CD4-positive, alpha-beta T cell (primary cell): ENCODE data around the gene DNAH2. TPM values are rescaled to one million over a fixed set of nuclear protein-coding genes. Genes with fewer than 3 reads are reported as not detected.

ENCODE experiments used
- ATAC-seq: fragments of 200-7000 bp; cut with Tn5 transposase; one replicate; pipeline ENCODE4 v1.10.0; 2022; ENCODE audit warnings: mild to moderate bottlenecking; ENCODE audit not compliant: poor library complexity
- CTCF ChIA-PET: fragments of 350-600 bp; sonication (Branson Sonifier 250); formaldehyde crosslinking; loops from one replicate; lab custom pipeline; 2021; ENCODE audit warnings: antibody characterized with exemption, inconsistent platforms; lab: Charles Lee
- POLR2A ChIA-PET: fragments of 350-600 bp; sonication (Branson Sonifier 250); formaldehyde crosslinking; loops from one replicate; lab custom pipeline; 2021; ENCODE audit warnings: antibody characterized with exemption, inconsistent platforms; lab: Charles Lee
- DNase-seq, 14 experiments: peaks; one replicate each; pipeline ENCODE4 v3.0.0-alpha.2; 2013 to 2020; ENCODE audit warnings: mixed read lengths in 2 of 14
- H3K27ac ChIP-seq, 2 donors: one replicate each; pipeline versions ENCODE4 v1.5.1 to v1.7.0; 2013; ENCODE audit warnings: low read length in 2 of 2, low read depth in 1 of 2, mild to moderate bottlenecking in 1 of 2
- H3K27me3 ChIP-seq, 2 experiments: 1 replicate in 1 of 2; 2 replicates in 1 of 2; pipeline versions ENCODE4 v1.6.1 to v1.7.0; 2013; ENCODE audit warnings: low read length in 2 of 2, control low read depth in 1 of 2, mild to moderate bottlenecking in 1 of 2, moderate library complexity in 1 of 2; ENCODE audit not compliant: insufficient read depth in 2 of 2, control insufficient read depth in 1 of 2
- H3K36me3 ChIP-seq: one replicate; pipeline ENCODE4 v1.6.1; 2013; ENCODE audit warnings: low read length, control low read depth; ENCODE audit not compliant: insufficient read depth
- H3K4me1 ChIP-seq: one replicate; pipeline ENCODE4 v1.6.1; 2013; ENCODE audit warnings: low read length, control low read depth; ENCODE audit not compliant: insufficient read depth
- H3K4me3 ChIP-seq: one replicate; pipeline ENCODE4 v1.5.1; 2013; ENCODE audit warnings: mild to moderate bottlenecking, low read length, moderate library complexity
- H3K9me3 ChIP-seq, 2 experiments: 1 replicate in 1 of 2; 2 replicates in 1 of 2; pipeline versions ENCODE4 v1.6.1 to v1.7.0; 2013; ENCODE audit warnings: low read length in 2 of 2, mild to moderate bottlenecking in 2 of 2, control low read depth in 1 of 2, moderate library complexity in 1 of 2; ENCODE audit not compliant: control insufficient read depth in 1 of 2, insufficient read depth in 1 of 2
- H3K27ac Mint-ChIP-seq: one replicate; pipeline ENCODE4 v1.8.0; 2020; ENCODE audit warnings: mixed read lengths
- H3K27me3 Mint-ChIP-seq: one replicate; pipeline ENCODE4 v1.8.0; 2021; ENCODE audit warnings: mixed read lengths
- H3K36me3 Mint-ChIP-seq: one replicate; pipeline ENCODE4 v1.8.0; 2021; ENCODE audit warnings: low read depth, mixed read lengths
- H3K4me1 Mint-ChIP-seq: one replicate; pipeline ENCODE4 v1.8.0; 2021; ENCODE audit warnings: low read depth, mixed read lengths
- H3K4me3 Mint-ChIP-seq: one replicate; pipeline ENCODE4 v1.8.0; 2020; ENCODE audit warnings: mild to moderate bottlenecking, mixed read lengths
- H3K9me3 Mint-ChIP-seq: one replicate; pipeline ENCODE4 v1.8.0; 2020; ENCODE audit warnings: mixed read lengths
- intact Hi-C, 2 experiments: fragments of 100-400 bp; cut with DNase I in 1 of 2; cut with micrococcal nuclease in 1 of 2; formaldehyde crosslinking; loops; one replicate each; pipeline versions ENCODE4 v1.15.1 to v1.9.0; 2023 to 2025; cut with DNase I, micrococcal nuclease
- total RNA-seq, 174 experiments: library from RNA in 2 of 174; stranded (reverse) in 2 of 174; gene quantifications; one replicate each; pipeline ENCODE4 v1.2.3 and lab custom pipeline; 2021 to 2026
- TF ChIP-seq, protein P1 (sequence below): fragments of 200-600 bp; IDR thresholded peaks from one replicate; pipeline ENCODE4 v1.8.0; 2022; ENCODE audit warnings: antibody characterized with exemption, mild to moderate bottlenecking

DNAH2 gene
- total RNA-seq, 2 experiments from 2014 or later: not detected

DNA sequence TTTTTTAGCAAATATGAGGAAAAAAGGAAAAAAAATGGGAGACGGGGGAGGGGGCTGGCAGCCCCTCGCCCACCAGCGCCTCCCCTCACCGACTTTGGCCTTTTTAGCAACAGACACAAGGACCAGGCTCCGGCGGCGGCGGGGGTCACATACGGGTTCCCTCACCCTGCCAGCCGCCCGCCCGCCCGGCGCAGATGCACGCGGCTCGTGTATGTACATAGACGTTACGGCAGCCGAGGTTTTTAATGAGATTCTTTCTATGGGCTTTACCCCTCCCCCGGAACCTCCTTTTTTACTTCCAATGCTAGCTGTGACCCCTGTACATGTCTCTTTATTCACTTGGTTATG is 136.1 kb downstream of the DNAH2 start:
- H3K36me3 Mint-ChIP-seq: peaks cover 53% of the 10 kb centered on the region
- peak in 2 of 14 experiments; percentile 23 to 51 for DNase-seq

DNA sequence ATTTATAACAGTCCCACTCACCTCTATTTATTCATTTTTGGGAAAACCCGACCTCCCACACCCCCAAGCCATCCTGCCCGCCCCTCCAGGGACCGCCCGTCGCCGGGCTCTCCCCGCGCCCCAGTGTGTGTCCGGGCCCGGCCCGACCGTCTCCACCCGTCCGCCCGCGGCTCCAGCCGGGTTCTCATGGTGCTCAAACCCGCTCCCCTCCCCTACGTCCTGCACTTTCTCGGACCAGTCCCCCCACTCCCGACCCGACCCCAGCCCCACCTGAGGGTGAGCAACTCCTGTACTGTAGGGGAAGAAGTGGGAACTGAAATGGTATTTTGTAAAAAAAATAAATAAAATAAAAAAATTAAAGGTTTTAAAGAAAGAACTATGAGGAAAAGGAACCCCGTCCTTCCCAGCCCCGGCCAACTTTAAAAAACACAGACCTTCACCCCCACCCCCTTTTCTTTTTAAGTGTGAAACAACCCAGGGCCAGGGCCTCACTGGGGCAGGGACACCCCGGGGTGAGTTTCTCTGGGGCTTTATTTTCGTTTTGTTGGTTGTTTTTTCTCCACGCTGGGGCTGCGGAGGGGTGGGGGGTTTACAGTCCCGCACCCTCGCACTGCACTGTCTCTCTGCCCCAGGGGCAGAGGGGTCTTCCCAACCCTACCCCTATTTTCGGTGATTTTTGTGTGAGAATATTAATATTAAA is 136.7 kb downstream of the DNAH2 start:
- POLR2A ChIA-PET: no interaction called here
- Mint-ChIP-seq H3K36me3 (peaks cover 48% of the 10 kb centered on the region), H3K9me3 (no peaks in the 10 kb centered on the region), H3K27me3 (no peaks in the 10 kb centered on the region), H3K4me3 (peak overlapping the region; percentile 23), H3K27ac (peak overlapping the region; percentile 58), H3K4me1 (peaks cover 14% of the 10 kb centered on the region)
- Histone ChIP-seq H3K9me3 (no peaks in the 10 kb centered on the region), H3K4me1 (peaks cover 56% of the 10 kb centered on the region), H3K27me3 (no peaks in the 10 kb centered on the region), H3K36me3 (peaks cover 30% of the 10 kb centered on the region), H3K27ac (no peak overlapping the region), H3K4me3 (no peak overlapping the region)
- ATAC-seq (no peak), DNase-seq (peak in 2 of 14 experiments; percentile 19 to 53)
- intact Hi-C loops: loop anchor here in 1 of 2 experiments (10.0 kb wide), 2 partner anchors 529 to 819 kb away; partner anchors contain the start of genes NEURL4 and SLC16A13
- TF ChIP-seq, protein P1, sequence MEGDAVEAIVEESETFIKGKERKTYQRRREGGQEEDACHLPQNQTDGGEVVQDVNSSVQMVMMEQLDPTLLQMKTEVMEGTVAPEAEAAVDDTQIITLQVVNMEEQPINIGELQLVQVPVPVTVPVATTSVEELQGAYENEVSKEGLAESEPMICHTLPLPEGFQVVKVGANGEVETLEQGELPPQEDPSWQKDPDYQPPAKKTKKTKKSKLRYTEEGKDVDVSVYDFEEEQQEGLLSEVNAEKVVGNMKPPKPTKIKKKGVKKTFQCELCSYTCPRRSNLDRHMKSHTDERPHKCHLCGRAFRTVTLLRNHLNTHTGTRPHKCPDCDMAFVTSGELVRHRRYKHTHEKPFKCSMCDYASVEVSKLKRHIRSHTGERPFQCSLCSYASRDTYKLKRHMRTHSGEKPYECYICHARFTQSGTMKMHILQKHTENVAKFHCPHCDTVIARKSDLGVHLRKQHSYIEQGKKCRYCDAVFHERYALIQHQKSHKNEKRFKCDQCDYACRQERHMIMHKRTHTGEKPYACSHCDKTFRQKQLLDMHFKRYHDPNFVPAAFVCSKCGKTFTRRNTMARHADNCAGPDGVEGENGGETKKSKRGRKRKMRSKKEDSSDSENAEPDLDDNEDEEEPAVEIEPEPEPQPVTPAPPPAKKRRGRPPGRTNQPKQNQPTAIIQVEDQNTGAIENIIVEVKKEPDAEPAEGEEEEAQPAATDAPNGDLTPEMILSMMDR: no peak
- CTCF ChIA-PET: no interaction called here

More for the DNA sequence above, 136.1 kb downstream of the DNAH2 start:
- H3K9me3 ChIP-seq: no peaks in the 10 kb centered on the region
- peak overlapping the region; percentile 23 for H3K4me3 Mint-ChIP-seq
- ATAC-seq: no peak
- peaks cover 34% of the 10 kb centered on the region for H3K36me3 ChIP-seq
- H3K4me1 ChIP-seq: peaks cover 53% of the 10 kb centered on the region
- peaks cover 14% of the 10 kb centered on the region for H3K4me1 Mint-ChIP-seq
- ChIA-PET CTCF (no interaction called here), POLR2A (interaction anchor here (0.6 to 4.7 kb wide), 3 partner anchors 18 to 48 kb away, joined by 3 to 33 read pairs (median 3); no protein-coding TSS in a partner anchor)
- no peaks in the 10 kb centered on the region for H3K27me3 ChIP-seq
- no peaks in the 10 kb centered on the region for H3K9me3 Mint-ChIP-seq
- no peak overlapping the region for H3K4me3 ChIP-seq
- intact Hi-C loops: loop anchor here in 1 of 2 experiments (10.0 kb wide), 2 partner anchors 529 to 819 kb away; partner anchors contain the start of genes NEURL4 and SLC16A13
- no peak overlapping the region for H3K27ac ChIP-seq
- H3K27ac Mint-ChIP-seq: peak overlapping the region; percentile 58
- no peaks in the 10 kb centered on the region for H3K27me3 Mint-ChIP-seq
- TF ChIP-seq, protein P1: no peak

DNA sequence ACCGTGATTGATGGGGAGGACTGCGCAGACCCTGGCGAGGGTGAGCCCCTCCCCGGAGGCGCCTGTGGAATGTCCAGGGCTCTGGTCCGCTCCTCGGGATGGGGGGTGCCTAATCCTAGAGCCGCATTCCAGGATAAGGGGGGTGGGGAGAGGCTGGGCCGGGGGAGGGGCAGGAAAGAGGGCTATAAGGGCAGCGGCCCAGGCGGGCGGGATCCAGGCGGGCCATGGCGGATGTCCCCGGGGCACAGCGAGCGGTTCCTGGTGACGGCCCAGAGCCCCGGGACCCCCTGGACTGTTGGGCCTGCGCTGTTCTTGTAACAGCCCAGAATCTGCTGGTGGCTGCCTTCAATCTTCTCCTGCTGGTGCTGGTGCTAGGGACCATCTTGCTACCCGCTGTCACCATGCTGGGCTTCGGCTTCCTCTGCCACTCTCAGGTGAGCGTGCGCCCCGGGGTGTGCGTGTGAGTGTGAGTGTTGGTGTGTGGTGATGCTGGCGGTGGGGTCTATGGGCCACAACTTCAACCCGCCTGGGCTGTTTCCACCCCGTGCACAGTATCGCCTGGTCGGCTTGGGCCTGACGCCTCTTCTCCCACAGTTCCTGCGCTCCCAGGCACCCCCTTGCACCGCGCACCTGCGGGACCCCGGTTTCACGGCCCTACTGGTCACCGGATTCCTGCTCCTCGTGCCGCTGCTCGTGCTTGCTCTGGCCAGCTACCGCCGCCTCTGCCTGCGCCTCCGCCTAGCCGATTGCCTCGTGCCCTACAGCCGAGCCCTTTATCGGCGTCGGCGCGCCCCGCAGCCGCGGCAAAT is 137.5 kb downstream of the DNAH2 start, which contains the start of gene TMEM88:
Gene TMEM88 (plus strand): TSS at position 216 of the 809 bp plus-strand sequence. CDS start 9 bp downstream, at position 225.
- ATAC-seq (no peak), DNase-seq (peak in 3 of 14 experiments; percentile 17 to 61 (median 28))
- Mint-ChIP-seq H3K36me3 (peaks cover 40% of the 10 kb centered on the region), H3K4me1 (peaks cover 14% of the 10 kb centered on the region), H3K4me3 (peak within 1 kb of the TSS; percentile 23), H3K27me3 (no peaks in the 10 kb centered on the region), H3K27ac (peak within 1 kb of the TSS; percentile 58), H3K9me3 (no peaks in the 10 kb centered on the region)
- Histone ChIP-seq H3K9me3 (no peaks in the 10 kb centered on the region), H3K36me3 (peaks cover 23% of the 10 kb centered on the region), H3K4me1 (peaks cover 56% of the 10 kb centered on the region), H3K27ac (no peak within 1 kb of the TSS), H3K27me3 (no peaks in the 10 kb centered on the region), H3K4me3 (no peak within 1 kb of the TSS)
- ChIA-PET POLR2A (interaction anchor here (0.6 to 2.6 kb wide), 2 partner anchors 14 to 276 kb away, joined by 6 to 79 read pairs; partner anchors contain the start of gene CD68), CTCF (no interaction called here)
- intact Hi-C loops: loop anchor here in 1 of 2 experiments (10.0 kb wide), 2 partner anchors 530 to 820 kb away; partner anchors contain the start of genes NEURL4 and SLC16A13
- TF ChIP-seq, protein P1: no peak
